Bladder microvascular endothelial cell (primary cell): ENCODE results near the gene NAMPT. TPM values are rescaled to one million over a fixed set of nuclear protein-coding genes. Genes with fewer than 3 reads are reported as not detected.

Source experiments
- total RNA-seq: library from RNA; depleted of rRNA; stranded (reverse); fragments of >200 nt; gene quantifications from 2 replicates; pipeline ENCODE4 v1.2.3, GENCODE V29; 2014

Gene NAMPT
- total RNA-seq: 80.1 and 160 TPM in 2 replicates

GRCh38 chr7:106284714-106285050 is at the start of gene NAMPT:
TSS of gene NAMPT (minus strand) at chr7:106284983. CDS start at chr7:106284884, 99 bp downstream.

Other genes starting within 250 kb of the NAMPT start
- gene SYPL1, start 172.7 kb downstream of the NAMPT start, total RNA-seq: 44.2 and 117 TPM in 2 replicates